ENCODE data around the gene ST6GALNAC4.

DNA sequence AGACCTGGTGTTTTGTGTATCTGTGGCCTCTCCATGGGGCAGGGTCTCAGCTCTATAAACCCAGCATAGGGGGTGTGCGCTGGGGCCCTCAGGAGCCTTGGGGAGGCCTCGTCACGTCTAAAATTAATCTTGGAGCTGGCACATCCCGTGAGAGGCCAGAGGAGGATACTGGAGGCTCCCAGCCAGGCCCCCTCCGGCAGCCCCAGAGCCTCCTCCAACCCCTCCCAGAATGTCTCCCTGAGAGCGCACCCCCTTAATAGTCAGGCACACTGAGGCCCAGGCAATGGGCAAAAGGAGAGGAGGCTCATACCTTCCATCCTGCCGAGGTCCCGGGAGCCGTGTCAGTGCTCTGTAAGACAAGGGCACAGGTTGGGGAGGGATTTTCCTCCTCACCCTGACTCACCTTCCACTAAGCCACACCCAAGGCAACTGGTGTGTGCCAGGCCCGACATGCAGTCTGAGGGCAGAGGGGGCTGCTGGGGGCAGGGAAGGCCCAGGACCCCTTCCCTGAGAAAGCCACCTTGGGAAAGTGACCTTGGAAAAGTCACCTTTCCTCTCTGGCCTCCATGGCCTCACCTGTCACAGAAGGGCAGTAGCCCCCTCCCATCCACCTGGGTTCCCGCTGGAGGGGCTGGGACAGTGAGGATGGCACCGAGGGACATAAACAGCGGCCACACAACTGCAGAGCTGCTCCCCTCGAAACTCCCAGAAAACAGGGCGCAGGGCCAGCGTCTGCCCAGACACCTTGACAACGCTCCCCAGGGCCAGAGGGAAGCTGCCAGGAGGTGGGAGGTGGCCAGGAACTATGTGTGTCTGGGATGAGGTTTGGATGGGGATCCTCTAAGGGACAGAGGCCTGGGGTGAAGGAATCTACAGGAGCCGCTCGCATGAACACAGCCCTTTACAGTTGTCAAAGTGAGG, 42.3 kb downstream of the ST6GALNAC4 start:
- TF ChIP-seq, protein P1, sequence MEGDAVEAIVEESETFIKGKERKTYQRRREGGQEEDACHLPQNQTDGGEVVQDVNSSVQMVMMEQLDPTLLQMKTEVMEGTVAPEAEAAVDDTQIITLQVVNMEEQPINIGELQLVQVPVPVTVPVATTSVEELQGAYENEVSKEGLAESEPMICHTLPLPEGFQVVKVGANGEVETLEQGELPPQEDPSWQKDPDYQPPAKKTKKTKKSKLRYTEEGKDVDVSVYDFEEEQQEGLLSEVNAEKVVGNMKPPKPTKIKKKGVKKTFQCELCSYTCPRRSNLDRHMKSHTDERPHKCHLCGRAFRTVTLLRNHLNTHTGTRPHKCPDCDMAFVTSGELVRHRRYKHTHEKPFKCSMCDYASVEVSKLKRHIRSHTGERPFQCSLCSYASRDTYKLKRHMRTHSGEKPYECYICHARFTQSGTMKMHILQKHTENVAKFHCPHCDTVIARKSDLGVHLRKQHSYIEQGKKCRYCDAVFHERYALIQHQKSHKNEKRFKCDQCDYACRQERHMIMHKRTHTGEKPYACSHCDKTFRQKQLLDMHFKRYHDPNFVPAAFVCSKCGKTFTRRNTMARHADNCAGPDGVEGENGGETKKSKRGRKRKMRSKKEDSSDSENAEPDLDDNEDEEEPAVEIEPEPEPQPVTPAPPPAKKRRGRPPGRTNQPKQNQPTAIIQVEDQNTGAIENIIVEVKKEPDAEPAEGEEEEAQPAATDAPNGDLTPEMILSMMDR (IDR thresholded peaks at IDR 0.05) = no peak
- no peak for TF ChIP-seq POLR2AphosphoS5 (IDR thresholded peaks at IDR 0.05)
- no peak for TF ChIP-seq POLR2A (IDR thresholded peaks at IDR 0.05)
